NCI-H1105 treated with DMSO at 0.1 percent for 48 hours (cell line): Measurements from ENCODE around the gene PNCK.

Experiments used
- DNase-seq: peaks from one replicate; lab custom pipeline; 2025; lab: John Stamatoyannopoulos, UW

PNCK gene

GRCh38 chrX:153626863-153627674 is 46.5 kb downstream of the PNCK start:
- DNase-seq = no peak

- no peak for DNase-seq
These were observed 47.5 kb downstream of the PNCK start for GRCh38 chrX:153626025-153626633.

- no peak for DNase-seq
These were observed 48.2 kb downstream of the PNCK start for GRCh38 chrX:153625271-153626024.

- no peak for DNase-seq
These were observed 49.2 kb downstream of the PNCK start for GRCh38 chrX:153624196-153625091.

GRCh38 chrX:153623310-153624029 is 50.1 kb downstream of the PNCK start:
- no peak for DNase-seq

- no peak for DNase-seq
These were observed 50.8 kb downstream of the PNCK start for GRCh38 chrX:153622661-153623309.

GRCh38 chrX:153621949-153622598 is 51.5 kb downstream of the PNCK start:
- no peak for DNase-seq

GRCh38 chrX:153620576-153620975 is 53.0 kb downstream of the PNCK start:
- no peak for DNase-seq
